ENCODE data around the gene DNAH7. TPM values are rescaled to one million over a fixed set of nuclear protein-coding genes. Genes with fewer than 3 reads are reported as not detected.

The DNAH7 gene
- total and polyA plus RNA-seq, 8 donors: 0.15 to 48.1 (median 0.98) TPM

DNA sequence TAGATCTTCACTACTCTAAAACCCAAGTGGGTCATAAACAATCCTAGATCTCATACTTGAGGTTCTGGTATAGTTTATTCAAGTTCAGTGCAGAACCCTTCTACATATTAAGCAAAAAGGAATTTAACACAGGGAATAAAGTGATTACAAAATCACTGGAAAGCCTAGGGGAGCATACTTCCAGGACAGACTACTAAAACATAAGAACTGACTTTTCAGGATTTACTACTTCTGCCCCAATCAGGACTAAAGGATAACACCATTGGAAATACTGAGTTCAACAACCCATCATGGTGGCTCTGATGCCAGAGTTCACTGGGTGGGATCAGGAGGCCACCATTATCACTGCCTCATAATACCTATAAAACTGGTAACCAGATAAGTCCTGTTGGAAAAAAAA lies 123.6 kb downstream of the DNAH7 start:
- Histone ChIP-seq H3K27me3 (no peaks in the 10 kb centered on the region), H3K36me3 (no peaks in the 10 kb centered on the region), H3K4me3 (no peak overlapping the region), H3K27ac (no peak overlapping the region), H3K4me1 (no peaks in the 10 kb centered on the region), H3K9me3 (peaks cover 0 to 6% (median 0%) of the 10 kb centered on the region in 4 donors)
- no peak for TF ChIP-seq CTCF (IDR thresholded peaks at IDR 0.05)
- no peak for TF ChIP-seq POLR2AphosphoS5 (IDR thresholded peaks at IDR 0.05)
- TF ChIP-seq EP300 (IDR thresholded peaks at IDR 0.05): no peak
- no peak for TF ChIP-seq POLR2A (IDR thresholded peaks at IDR 0.05)
- intact Hi-C loops (cut with DNase I; ENCODE audit: low total_unique reads): no loop called here
- DNase-seq: no peak

- TF ChIP-seq POLR2AphosphoS5 (IDR thresholded peaks at IDR 0.05): no peak
- TF ChIP-seq POLR2A (IDR thresholded peaks at IDR 0.05): no peak
- no peak for TF ChIP-seq EP300 (IDR thresholded peaks at IDR 0.05)
- no peak for TF ChIP-seq CTCF (IDR thresholded peaks at IDR 0.05)
- Histone ChIP-seq H3K4me1 (no peaks in the 10 kb centered on the region), H3K9me3 (no peaks in the 10 kb centered on the region), H3K27ac (no peak overlapping the region), H3K27me3 (no peaks in the 10 kb centered on the region), H3K4me3 (no peak overlapping the region), H3K36me3 (no peaks in the 10 kb centered on the region)
- DNase-seq: no peak
- intact Hi-C loops (cut with DNase I; ENCODE audit: low total_unique reads): no loop called here
These were observed 131.5 kb downstream of the DNAH7 start for GRCh38 chr2:195937176-195937575.

DNA sequence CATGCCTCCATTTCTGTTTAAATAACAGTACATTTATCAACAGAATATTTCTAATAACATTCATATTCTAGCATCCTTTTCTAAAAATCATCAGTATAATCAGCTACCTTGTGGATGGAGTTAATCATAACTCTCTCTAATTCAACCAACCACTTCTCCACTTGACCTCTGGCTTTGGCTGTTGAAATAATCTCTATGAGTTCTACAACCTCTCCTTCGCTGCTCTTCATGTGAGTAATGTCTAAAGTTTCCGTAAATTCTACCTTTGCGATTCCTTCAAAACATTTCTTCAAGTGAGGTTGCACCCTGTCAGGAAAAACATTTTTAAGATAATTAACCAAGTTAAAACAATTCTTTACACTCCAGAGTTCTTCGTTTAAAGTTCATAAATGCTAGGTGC lies 134.2 kb downstream of the DNAH7 start:
- intact Hi-C loops (cut with DNase I; ENCODE audit: low total_unique reads): no loop called here
- no peak overlapping the region for H3K4me3 ChIP-seq
- H3K9me3 ChIP-seq: no peaks in the 10 kb centered on the region
- TF ChIP-seq POLR2AphosphoS5 (IDR thresholded peaks at IDR 0.05) (no peak), EP300 (IDR thresholded peaks at IDR 0.05) (no peak), CTCF (IDR thresholded peaks at IDR 0.05) (no peak), POLR2A (IDR thresholded peaks at IDR 0.05) (no peak)
- no peaks in the 10 kb centered on the region for H3K4me1 ChIP-seq
- no peaks in the 10 kb centered on the region for H3K36me3 ChIP-seq
- no peak for DNase-seq
- no peak overlapping the region for H3K27ac ChIP-seq
- WGBS, 5 donors: 88 to 93% (median 91%) methylated on average over 4 of the region's 4 CpGs
- no peaks in the 10 kb centered on the region for H3K27me3 ChIP-seq

- H3K9me3 ChIP-seq: no peaks in the 10 kb centered on the region
- H3K4me1 ChIP-seq: no peaks in the 10 kb centered on the region
- intact Hi-C loops (cut with DNase I; ENCODE audit: low total_unique reads): no loop called here
- H3K27ac ChIP-seq: no peak overlapping the region
- WGBS, 5 donors: 59 to 89% (median 86%) methylated on average over 1 of the region's 1 CpG
- no peaks in the 10 kb centered on the region for H3K36me3 ChIP-seq
- DNase-seq: no peak
- no peaks in the 10 kb centered on the region for H3K27me3 ChIP-seq
- H3K4me3 ChIP-seq: no peak overlapping the region
- no peak for TF ChIP-seq POLR2A (IDR thresholded peaks at IDR 0.05)
- TF ChIP-seq EP300 (IDR thresholded peaks at IDR 0.05): no peak
- no peak for TF ChIP-seq POLR2AphosphoS5 (IDR thresholded peaks at IDR 0.05)
These were observed 139.1 kb downstream of the DNAH7 start for GRCh38 chr2:195929531-195929930.

- DNase-seq: no peak
- no peaks in the 10 kb centered on the region for H3K27me3 ChIP-seq
- intact Hi-C loops (cut with DNase I; ENCODE audit: low total_unique reads): no loop called here
- no peak overlapping the region for H3K27ac ChIP-seq
- no peaks in the 10 kb centered on the region for H3K36me3 ChIP-seq
- H3K9me3 ChIP-seq: no peaks in the 10 kb centered on the region
- no peak for TF ChIP-seq CTCF (IDR thresholded peaks at IDR 0.05)
- TF ChIP-seq EP300 (IDR thresholded peaks at IDR 0.05): no peak
- TF ChIP-seq POLR2A (IDR thresholded peaks at IDR 0.05): no peak
- no peak for TF ChIP-seq POLR2AphosphoS5 (IDR thresholded peaks at IDR 0.05)
- H3K4me3 ChIP-seq: no peak overlapping the region
- H3K4me1 ChIP-seq: no peaks in the 10 kb centered on the region
- WGBS, 5 donors: 83 to 92% (median 88%) methylated on average over 3 of the region's 3 CpGs
These were observed 143.5 kb downstream of the DNAH7 start for GRCh38 chr2:195925120-195925519.
